Measurements from ENCODE around the gene SLIT3. TPM values are rescaled to one million over a fixed set of nuclear protein-coding genes. Genes with fewer than 3 reads are reported as not detected.

The SLIT3 gene
- total and polyA plus RNA-seq, 2 experiments from 2014 or later = 0.59 to 0.71 TPM

DNA sequence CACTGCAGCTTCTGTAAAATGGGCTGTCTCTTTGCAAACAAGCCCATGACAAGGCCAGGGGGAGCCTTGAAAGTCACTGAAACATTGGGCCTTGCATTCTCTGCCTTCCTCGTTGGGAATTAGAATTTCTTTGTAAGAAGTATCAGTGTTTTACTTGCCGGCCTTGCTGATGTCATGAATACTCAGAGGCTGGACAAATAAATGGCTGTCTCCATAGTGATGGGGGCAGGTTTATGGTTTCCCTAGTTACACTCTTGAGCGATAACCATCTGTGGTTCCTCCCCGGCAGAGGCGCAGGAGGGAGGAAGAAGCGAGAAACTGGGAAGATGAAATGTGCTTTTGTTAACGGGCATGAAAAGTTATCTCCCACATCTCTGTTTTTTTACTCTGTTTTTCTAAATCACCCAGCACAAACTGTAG lies 449.0 kb downstream of the SLIT3 start:
- Histone ChIP-seq H3K4me2 (no peak overlapping the region), H3K9me2 (ENCODE audit: insufficient read depth) (no peaks in the 10 kb centered on the region), H3K4me3 (no peak overlapping the region), H3K27me3 (ENCODE audit: insufficient read depth) (no peaks in the 10 kb centered on the region), H4K20me1 (replicated peaks; ENCODE audit: insufficient read depth) (no peaks in the 10 kb centered on the region), H2AFZ (no peak overlapping the region), H3F3A (replicated peaks; ENCODE audit: low read depth) (no peaks in the 10 kb centered on the region), H3K4me1 (ENCODE audit: insufficient read depth) (peaks cover 3% of the 10 kb centered on the region; the same call in 1 of the 2 replicates), H3K36me3 (ENCODE audit: insufficient read depth) (no peaks in the 10 kb centered on the region), H3K27ac (ENCODE audit: low read depth) (no peak overlapping the region), H3K79me2 (replicated peaks; ENCODE audit: insufficient read depth) (no peaks in the 10 kb centered on the region)
- Mint-ChIP-seq H3K27me3 (ENCODE audit: insufficient read depth, low read depth, poor library complexity) (peaks cover 8% of the 10 kb centered on the region), H3K36me3 (ENCODE audit: low read depth) (no peaks in the 10 kb centered on the region), H3K4me3 (no peak overlapping the region), H3K9me3 (no peaks in the 10 kb centered on the region), H3K27ac (no peak overlapping the region), H3K4me1 (peaks cover 10% of the 10 kb centered on the region; the same call in 2 of the 3 replicates)
- ATAC-seq = no peak
- no peak for DNase-seq (ENCODE audit: low spot score)
- no peak for TF ChIP-seq JUNB (IDR thresholded peaks at IDR 0.05; ENCODE audit: unreplicated experiment)
- no peak for TF ChIP-seq EZH2 (IDR thresholded peaks at IDR 0.05; ENCODE audit: low read depth, unreplicated experiment)
- TF ChIP-seq POLR2AphosphoS5 (IDR thresholded peaks at IDR 0.05; ENCODE audit: low read depth) = no peak
- TF ChIP-seq, protein P1, sequence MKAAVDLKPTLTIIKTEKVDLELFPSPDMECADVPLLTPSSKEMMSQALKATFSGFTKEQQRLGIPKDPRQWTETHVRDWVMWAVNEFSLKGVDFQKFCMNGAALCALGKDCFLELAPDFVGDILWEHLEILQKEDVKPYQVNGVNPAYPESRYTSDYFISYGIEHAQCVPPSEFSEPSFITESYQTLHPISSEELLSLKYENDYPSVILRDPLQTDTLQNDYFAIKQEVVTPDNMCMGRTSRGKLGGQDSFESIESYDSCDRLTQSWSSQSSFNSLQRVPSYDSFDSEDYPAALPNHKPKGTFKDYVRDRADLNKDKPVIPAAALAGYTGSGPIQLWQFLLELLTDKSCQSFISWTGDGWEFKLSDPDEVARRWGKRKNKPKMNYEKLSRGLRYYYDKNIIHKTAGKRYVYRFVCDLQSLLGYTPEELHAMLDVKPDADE (IDR thresholded peaks at IDR 0.05) = no peak
- TF ChIP-seq ZNF114 (CRISPR knock-in tag; IDR thresholded peaks at IDR 0.05) = no peak
- no peak for TF ChIP-seq EZH2phosphoT487 (IDR thresholded peaks at IDR 0.05; ENCODE audit: unreplicated experiment)
- TF ChIP-seq, protein P2, sequence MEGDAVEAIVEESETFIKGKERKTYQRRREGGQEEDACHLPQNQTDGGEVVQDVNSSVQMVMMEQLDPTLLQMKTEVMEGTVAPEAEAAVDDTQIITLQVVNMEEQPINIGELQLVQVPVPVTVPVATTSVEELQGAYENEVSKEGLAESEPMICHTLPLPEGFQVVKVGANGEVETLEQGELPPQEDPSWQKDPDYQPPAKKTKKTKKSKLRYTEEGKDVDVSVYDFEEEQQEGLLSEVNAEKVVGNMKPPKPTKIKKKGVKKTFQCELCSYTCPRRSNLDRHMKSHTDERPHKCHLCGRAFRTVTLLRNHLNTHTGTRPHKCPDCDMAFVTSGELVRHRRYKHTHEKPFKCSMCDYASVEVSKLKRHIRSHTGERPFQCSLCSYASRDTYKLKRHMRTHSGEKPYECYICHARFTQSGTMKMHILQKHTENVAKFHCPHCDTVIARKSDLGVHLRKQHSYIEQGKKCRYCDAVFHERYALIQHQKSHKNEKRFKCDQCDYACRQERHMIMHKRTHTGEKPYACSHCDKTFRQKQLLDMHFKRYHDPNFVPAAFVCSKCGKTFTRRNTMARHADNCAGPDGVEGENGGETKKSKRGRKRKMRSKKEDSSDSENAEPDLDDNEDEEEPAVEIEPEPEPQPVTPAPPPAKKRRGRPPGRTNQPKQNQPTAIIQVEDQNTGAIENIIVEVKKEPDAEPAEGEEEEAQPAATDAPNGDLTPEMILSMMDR (conservative IDR thresholded peaks at IDR 0.05; ENCODE audit: low read depth in 2 of 2) = no peak
- TF ChIP-seq, protein P3, sequence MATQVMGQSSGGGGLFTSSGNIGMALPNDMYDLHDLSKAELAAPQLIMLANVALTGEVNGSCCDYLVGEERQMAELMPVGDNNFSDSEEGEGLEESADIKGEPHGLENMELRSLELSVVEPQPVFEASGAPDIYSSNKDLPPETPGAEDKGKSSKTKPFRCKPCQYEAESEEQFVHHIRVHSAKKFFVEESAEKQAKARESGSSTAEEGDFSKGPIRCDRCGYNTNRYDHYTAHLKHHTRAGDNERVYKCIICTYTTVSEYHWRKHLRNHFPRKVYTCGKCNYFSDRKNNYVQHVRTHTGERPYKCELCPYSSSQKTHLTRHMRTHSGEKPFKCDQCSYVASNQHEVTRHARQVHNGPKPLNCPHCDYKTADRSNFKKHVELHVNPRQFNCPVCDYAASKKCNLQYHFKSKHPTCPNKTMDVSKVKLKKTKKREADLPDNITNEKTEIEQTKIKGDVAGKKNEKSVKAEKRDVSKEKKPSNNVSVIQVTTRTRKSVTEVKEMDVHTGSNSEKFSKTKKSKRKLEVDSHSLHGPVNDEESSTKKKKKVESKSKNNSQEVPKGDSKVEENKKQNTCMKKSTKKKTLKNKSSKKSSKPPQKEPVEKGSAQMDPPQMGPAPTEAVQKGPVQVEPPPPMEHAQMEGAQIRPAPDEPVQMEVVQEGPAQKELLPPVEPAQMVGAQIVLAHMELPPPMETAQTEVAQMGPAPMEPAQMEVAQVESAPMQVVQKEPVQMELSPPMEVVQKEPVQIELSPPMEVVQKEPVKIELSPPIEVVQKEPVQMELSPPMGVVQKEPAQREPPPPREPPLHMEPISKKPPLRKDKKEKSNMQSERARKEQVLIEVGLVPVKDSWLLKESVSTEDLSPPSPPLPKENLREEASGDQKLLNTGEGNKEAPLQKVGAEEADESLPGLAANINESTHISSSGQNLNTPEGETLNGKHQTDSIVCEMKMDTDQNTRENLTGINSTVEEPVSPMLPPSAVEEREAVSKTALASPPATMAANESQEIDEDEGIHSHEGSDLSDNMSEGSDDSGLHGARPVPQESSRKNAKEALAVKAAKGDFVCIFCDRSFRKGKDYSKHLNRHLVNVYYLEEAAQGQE (IDR thresholded peaks at IDR 0.05; ENCODE audit: unreplicated experiment) = no peak
- TF ChIP-seq ZNF331 (CRISPR knock-in tag; IDR thresholded peaks at IDR 0.05; ENCODE audit: low read depth) = no peak
- TF ChIP-seq NANOG (IDR thresholded peaks at IDR 0.05; ENCODE audit: borderline replicate concordance) = no peak
- no peak for TF ChIP-seq STAT1 (IDR thresholded peaks at IDR 0.05; ENCODE audit: unreplicated experiment)

All from GM23338 (cell line).